GM18508 (cell line): Measurements from ENCODE around the gene GID8.
"Not testable (repeated sequence)": the region's sequence is repeated elsewhere in the genome, so short reads cannot be mapped to it uniquely, and the experiment has no call there.

ENCODE experiments used
- ATAC-seq: cut with Tn5 transposase; IDR thresholded peaks from one replicate; pipeline ENCODE4 v1.9.1; 2021; ENCODE audit warnings: moderate number of reproducible peaks; ENCODE audit not compliant: insufficient read depth, unreplicated experiment

Gene GID8

DNA sequence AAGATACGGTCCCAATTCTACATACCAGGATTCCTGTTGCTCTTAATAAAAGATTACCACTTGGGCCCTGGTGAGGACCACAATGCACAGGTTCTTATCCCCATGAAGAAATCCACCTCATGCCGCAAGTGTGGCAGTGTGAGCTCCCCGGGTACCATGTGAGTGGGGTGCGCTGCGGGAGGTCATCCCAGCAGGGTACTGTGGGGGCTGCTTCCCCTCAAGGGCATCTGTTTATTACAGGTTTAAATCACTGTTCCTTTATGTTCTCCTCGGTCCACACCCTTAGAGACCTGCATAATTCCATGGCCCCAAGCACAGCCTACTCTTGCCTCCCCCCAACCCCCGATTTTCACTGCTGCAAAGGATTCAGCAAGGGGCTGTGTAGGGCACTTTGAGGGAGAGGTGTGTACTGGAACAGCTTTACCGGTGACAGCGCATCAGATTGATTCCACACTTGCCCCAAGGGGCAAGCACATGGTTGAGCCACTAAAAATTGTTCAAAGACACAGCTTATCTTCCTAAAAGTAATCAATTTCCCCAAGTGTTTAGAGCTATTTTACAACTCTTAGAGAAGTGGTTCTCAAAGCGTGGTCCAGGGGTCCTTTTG, 17.8 kb upstream of the GID8 start:
- ATAC-seq, result no peak

DNA sequence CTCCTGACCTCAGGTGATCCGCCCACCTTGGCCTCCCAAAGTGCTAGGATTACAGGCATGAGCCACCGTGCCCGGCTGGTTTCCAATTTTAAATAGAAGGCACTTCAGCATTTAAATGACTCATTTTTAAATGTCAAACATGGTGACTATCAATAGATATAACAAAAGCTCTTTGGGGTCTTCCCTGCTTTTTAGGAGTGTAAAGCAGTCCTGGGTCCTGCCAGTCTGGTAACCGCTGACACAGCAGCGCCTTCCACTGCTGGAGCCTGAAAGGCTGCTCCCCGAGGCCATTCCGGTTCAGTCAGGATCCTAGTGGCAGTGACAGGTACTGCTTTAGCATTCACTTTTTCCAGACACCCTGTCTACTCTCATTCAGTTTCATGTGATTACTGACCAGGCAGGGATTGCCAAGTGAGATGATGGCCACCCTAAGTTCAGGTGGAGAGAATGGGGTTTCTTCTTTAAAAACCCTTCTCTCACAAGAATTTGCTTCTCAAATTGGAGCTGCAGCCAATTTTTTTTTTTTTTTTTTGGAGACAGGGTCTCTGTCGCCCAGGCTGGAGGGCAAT, 16.7 kb upstream of the GID8 start:
- no peak for ATAC-seq

DNA sequence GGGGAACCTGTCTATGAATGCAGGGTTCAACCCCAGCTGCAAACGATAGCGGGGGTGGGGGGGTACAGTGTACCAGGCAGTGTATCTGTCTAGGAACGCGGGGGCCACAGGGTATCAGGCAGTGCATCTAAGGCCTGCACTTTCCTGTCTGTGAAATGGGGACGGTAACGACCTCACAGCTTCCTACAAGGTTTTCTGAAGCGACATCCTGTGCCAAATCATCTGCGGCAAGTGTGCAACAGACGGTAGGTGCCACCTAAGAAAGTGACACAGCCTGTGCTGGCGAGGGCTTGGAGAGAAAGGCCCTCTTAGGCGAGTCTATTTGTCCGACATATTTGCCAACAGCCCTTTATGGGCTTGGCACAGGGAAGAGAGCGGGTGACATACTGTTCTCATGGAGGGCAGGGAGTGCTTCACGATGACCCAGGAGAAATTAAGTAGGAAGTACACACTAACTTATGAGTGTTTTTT, 15.5 kb upstream of the GID8 start:
- no peak for ATAC-seq

DNA sequence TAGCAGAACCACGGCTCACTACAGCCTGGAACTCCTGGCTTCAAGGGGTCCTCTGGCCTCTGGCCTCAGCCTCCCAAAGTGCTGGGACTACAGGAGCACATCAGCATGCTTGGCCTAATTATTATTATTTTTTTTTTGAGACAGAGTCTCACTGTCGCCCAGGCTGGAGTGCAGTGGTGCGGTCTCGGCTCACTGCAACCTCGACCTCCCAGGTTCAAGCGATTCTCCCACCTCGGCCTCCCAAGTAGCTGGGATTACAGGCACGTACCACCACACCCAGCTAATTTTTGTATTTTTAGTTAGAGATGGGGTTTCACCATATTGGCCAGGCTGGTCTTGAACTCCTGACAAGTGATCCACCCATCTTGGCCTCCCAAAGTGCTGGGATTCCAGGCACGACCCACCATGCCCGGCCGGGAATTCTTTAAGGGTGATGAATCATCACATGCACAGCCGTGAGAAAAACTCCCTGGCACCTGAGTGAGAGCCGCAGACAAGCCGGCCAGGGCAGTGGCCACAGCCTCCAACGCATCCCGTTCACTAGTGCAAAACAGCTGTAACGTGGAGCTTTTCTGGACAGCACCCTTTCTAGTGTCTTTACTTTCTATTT, 14.8 kb upstream of the GID8 start:
- ATAC-seq, result not testable (repeated sequence)

DNA sequence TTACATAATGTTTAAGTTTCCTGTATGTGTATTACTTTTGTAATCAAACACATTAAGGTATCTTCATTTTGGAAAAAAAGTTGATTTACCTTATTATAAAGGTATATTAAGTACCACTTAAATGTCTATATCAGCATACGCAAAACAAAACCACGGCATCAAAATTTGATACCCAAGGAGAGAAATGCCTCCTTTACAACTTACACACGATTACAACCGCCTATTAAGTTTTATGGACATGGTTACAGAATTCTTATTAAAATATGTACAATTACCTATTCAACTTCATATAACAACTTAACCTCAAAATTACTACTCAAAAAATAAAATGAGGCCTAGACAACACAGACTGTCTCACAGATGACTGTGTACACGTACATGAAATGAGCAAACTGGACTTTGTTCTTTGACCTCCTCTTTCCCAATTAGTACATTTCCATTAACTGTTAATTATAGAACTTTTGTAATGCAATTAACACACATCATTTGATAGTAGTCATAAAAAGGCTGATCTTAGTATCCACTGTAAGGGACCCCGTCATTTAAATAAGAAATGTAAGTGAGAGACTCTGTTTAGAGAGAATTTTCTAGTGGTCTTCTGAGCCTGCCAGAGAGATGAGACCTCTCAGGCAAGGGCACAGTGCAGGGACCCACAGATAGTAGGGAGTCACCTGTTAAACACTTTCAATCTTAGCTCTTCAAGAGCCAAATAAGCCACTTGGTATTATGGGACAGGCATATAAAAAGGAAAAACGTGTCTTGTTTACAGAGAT, 14.1 kb upstream of the GID8 start:
- ATAC-seq, result no peak

DNA sequence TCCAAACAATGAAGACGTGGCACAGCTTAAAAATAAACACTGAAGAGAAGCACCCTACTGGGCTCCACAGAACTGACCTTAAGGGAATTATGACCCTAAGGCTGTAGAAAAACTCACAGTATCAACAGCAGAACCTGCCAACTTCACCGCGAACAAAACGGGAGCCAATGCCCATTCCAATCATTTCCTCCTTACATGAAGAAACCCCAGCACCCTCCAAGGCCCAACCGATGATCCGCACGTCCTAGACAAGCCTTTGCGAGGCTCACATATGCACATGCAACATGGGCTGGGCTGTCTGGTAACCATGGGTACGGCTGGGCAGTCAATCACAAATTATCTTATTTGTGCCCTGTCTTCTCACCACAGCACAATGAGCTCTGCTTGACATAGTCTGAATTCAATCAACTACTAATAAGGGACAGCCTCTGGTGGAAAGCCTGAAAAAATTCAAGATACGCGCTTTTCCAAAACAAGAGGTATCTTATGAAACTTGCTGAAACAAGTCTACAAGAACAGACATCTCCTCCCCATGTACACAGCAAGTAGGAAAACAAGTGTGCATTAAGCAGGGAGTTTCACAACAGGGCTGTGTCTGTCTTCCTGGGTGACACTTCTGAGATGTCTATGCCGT, 13.4 kb upstream of the GID8 start:
- ATAC-seq, result no peak

DNA sequence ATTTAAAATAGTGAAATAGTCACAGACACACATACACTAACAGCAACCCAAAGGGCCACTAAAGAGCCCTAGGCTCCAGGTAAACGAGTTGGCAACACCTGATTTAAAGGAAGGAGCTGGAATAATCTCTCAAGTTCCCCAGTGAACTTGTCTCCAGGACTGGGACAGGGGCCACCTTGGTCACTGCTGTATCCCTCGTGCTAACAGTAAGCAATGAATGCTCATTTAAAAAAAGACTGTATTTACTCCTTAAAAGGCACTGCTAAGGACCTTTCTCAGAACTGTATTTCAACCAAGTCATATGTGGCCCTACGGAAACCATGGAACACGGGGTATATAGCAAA, 12.9 kb upstream of the GID8 start:
- ATAC-seq, result no peak

DNA sequence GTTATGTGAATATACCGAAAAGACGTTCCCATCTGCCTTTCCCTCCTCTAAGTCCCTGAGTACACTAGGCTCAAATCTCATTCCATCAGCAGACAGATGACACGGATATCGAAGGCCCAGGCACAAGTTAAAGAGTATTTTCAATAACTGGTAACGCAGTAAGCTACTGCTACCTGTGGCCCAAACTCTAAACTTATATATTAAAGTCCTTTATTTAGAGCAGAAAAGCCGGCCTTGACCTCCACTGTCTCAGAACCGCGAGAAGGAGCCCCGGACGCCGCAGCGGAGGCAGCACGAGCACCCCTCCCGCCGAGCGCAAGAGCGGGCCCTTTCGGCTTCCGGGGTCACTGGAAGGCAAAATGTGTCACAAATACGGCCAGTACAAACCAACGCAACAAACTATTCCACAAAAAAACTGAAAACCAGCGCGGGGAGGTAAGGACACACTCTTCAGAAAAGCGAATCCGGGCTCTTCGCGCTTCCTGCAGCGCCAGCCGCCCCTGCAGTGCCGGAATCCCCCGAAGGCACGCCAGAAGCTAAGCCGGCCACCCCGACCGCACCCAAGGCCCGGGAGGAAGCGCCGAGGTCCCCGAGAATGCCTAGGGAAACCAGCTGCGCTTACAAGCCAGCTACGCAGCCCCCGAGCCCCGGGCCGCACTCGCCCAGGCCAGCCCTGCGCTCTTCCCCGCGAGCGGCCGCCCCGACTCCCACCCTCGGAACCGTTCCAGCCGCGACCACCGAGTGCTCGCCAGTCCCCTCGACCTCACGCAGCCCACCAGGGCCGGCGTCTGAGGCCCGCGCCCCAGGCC, 12.3 kb upstream of the GID8 start:
- ATAC-seq, result no peak

DNA sequence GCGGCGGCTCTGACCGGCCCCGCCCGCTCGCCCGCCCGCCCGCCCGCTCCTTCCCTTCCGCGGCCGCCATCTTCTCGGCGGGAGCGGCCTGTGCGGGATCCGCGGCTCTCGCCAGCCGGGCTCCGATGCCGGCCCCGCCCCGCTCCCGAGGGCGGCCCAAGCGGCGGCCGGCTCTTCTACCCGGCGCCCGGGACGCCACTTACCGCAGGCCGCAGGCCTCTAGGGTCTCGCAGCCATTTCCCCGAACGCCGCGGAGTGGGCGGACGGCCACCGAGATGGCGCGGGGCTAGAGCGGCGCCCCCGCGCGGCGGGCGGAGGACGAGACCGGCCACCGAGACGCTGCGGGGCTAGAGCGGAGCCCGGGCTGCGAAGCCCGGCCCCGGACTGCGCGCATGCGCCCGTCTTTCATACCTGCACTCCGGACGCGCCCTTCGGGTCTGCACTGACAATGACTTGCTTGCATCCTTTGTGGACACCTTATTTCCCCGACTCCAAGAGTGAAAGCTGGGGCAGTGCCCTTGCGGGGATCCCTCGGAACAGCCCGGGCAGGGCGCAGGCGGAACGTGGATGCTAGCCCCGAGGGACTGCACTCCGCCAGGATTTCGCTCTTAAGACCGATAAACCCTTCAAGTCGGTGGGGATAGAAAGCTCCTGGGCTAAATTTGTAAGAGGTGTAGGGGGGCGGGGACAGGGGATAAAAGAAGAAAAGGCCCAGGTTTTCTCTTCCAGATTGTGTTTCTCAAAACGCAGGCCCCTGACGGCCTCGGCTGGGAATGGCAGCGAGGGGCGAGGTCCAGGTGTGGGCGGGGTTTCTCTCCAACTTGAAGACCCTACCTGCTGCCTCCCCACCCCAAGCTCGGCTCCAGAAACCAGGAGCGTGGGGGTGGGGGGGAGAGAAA, 11.5 kb upstream of the GID8 start, which contains the start of gene DIDO1:
Gene DIDO1 (minus strand): TSS at position 277 of the 899 bp plus-strand sequence.
- no peak for ATAC-seq

DNA sequence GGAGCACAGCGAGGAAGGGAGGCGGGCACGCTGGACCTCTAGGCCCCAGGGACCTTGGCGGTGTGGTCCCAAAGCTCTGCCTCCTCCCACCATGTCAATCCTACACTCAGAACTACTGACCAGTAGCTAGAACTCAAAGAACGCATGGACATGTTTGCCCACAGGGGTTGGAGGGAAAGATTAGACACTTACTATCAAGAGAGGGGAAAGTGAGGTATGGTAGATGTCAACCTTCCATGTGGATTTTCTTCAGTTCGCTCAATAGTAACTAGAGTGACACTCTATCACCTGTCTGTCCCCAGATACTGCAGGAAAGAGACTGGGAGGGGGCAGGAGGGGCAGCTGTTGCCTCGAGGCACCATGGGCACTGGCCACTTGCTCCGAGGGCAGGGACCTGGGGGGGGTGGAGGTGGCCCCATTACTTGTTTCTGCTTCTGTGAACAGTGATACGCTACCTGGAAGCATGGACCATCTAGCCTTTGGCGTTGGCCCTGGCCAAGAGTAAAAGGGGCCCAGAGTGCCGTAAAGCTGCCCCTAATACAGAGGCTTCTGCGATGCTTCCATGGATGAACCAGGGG, 10.7 kb upstream of the GID8 start:
- ATAC-seq, result no peak

DNA sequence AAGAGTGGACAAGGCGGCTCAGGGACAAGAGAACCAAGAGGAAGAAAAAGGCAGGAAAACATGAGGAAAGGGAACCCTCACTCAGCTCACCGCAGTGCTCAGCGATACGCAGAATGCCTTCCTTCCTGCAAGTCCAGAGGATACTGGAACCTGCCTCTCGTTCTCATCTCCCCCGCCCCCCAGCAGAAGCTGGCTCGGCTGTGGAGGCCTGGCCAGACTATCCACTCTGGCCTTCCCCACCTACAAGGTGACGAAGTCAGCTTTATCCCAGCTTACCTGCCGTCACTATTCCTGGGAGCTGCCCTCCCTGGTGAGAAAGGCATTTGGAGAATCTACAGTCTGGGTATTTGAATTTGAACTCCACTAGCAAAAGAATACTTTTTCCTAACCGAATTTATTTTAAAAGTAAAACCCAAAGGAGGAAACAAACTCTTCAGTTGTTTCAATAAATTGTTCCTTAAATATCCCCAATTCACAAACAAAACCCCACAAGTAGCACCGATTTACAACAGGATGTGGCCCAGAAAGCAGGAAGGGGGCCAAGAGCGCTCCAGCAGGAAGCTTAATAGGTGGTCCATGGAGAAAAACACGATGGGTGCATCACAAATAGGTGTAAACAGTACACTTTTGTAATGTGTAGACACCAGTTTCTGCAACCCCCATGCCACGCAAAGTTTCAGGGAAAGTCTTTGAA, 9.6 kb upstream of the GID8 start:
- no peak for ATAC-seq

DNA sequence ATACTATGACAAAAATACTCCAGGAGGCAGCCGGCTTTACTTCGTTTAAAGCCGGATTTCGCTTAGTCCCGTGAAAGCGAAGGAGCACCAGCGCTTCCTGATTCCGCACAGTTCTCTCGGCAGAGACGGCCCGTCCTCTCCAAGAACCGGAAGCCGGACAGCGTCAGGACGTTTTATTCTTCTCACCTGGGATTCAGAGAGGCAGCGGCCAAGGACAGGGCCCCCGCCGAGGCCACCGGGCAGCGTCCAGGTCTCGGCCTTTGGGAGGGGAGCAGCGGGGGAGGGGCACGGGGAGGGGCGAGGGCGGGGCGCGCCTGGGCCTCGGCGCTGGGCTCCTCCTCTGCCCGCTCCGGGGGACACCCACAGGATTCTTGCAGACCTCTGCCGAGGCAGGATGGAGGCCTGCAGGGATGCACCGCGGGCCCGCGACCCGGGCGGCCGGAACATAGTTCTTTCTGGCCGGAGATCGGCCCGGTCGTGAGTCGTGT, 8.9 kb upstream of the GID8 start:
- no peak for ATAC-seq

DNA sequence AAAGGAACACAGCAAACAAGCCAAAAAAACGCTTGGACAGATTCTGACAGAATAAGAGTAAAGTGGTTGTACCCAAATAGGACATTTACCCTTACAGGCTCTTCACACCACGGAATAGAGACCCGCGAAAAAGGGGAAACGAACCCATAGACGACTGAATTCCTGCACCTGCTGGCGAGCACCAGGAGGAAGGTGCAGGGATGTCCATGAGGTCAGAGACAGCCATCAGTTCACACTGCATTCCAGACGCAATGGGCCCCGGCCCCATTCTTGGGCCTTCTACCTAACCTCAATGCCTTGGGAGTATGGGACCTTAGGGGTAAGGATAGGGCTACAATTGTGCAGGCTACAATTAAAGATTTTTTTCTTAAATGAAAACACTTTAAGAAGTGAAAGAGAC, 6.5 kb upstream of the GID8 start:
- no peak for ATAC-seq

DNA sequence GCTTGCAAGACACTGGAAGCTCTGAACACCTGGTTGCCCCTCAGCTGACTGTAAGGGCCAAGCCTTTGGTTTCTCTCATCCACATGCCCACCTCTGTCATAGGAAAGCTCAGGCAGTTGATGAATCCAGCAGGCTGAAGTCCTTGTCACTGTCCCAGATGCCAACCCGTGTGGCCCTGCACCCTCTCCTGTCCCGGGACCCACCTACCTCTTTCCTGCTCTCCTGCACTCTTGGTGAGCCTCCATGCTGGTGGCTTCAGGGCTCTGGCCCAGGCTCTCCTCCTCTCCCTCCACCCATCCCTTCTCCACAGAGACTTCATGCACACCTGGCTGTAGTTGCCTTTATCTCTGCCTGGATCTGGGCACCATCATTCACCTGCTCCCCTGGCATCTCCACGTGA, 4.0 kb upstream of the GID8 start:
- no peak for ATAC-seq

DNA sequence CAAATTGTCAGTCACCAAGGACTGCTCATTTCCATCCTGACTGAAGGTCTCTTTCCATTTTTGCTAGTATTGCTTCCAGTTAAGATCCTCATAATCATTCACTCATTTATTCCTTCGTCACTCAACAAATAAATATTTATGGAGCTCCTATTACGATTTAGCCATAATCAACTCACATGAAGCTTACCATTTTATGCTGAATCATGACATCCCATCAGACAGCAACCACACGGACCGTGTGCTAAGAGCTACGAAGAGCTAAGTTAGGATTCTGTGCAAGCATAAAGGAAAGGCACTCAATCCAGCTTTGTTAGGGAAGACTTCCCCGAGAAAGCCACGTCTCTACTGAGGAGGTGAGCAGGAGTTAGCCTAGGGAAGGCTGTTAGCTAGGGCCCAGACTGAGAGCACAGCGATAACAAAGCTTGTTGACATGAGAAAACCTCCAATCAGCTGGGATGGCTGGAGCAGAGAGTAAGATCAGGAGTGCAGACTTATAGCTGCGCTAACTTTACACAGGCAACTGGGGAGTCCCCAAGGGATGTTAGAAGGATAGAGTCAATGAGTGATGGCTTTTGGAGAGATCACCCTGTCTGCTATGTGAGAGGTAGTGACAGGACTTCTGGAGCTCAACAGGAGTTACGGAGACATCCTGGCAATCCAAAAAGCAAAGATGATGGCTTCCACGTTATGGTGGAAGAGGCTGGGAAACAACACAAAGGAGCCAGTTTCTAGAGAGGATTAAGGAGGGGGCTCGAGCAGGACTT, 2.6 kb upstream of the GID8 start:
- ATAC-seq, result no peak

DNA sequence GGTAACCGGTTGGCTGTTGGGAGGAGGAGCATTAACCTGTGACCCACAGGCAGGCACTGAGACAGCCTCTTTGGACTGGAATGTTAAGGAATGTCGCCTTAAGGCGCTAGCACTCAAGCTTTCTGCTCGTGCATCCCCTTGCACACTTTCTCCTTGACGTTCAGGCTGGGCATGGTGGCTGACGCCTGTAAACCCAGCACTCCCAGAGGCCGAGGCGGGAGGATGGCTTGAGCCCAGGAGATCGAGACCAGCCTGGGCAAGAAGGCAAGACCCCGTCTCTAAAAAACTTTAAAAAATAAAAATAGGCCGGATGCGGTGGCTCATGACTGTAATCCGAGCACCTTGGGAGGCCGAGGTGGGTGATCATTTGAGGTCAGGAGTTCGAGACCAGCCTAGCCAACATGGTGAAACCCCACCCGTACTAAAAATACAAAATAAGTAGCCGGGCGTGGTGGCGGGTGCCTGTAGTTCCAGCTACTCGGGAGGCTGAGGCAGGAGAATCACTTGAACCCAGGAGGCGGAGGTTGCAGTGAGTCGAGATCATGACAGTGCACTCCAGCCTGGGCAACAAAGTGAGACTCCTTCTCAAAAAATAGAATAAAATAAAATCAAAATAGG, 1.9 kb upstream of the GID8 start:
- no peak for ATAC-seq
